Ovary (tissue), 9 donors: Measurements from ENCODE around the gene RAB14. TPM values are rescaled to one million over a fixed set of nuclear protein-coding genes. Genes with fewer than 3 reads are reported as not detected.
A peak's percentile ranks its signal among the peaks of the same experiment; 100 is the strongest.

Experiments
- DNase-seq, 5 donors: peaks; one replicate each; pipeline ENCODE4 v3.0.0-alpha.2; 2019 to 2020
- H3K27ac ChIP-seq, 2 donors: fragments of 200-600 bp; one replicate each; pipeline versions ENCODE4 v1.5.1 to v1.8.0; 2019 to 2022
- H3K27me3 ChIP-seq: fragments of 200-600 bp; one replicate; pipeline ENCODE4 v1.8.0; 2022
- H3K36me3 ChIP-seq: fragments of 200-600 bp; sonication (generic); one replicate; pipeline ENCODE4 v1.5.1; 2019
- H3K4me1 ChIP-seq: one replicate; pipeline ENCODE4 v1.8.1; 2013; ENCODE audit warnings: mild to moderate bottlenecking, moderate library complexity; ENCODE audit not compliant: insufficient read depth
- H3K4me3 ChIP-seq: fragments of 200-600 bp; sonication (generic); one replicate; pipeline ENCODE4 v1.5.1; 2017
- H3K9me3 ChIP-seq, 2 donors: fragments of 200-600 bp in 1 of 2; sonication (generic) in 1 of 2; one replicate each; pipeline versions ENCODE4 v1.5.1 to v1.8.1; 2013 to 2019; ENCODE audit warnings: mild to moderate bottlenecking in 1 of 2, moderate library complexity in 1 of 2
- EP300 ChIP-seq: sonication (generic); formaldehyde crosslinking; IDR thresholded peaks from one replicate; pipeline ENCODE4 v1.6.1; 2017; ENCODE audit warnings: antibody characterized with exemption
- POLR2A ChIP-seq: fragments of 450-650 bp; IDR thresholded peaks from one replicate; pipeline ENCODE4 v1.6.1; 2017; ENCODE audit warnings: antibody characterized with exemption, mild to moderate bottlenecking, moderate library complexity
- WGBS, 3 donors: extraction: QIAGEN DNeasy Blood & Tissue Kit in 1 of 3; methylation state at CpG; one replicate each; pipeline versions ENCODE4 v1.1.5 to v1.1.7; 2013 to 2017; 5-methylcytosine and 5-hydroxymethylcytosine counted together
- intact Hi-C, 4 donors: fragments of 100-400 bp; cut with DNase I; formaldehyde crosslinking; loops; one replicate each; pipeline versions ENCODE4 v1.11.0 to v1.15.1; 2022 to 2023
- polyA plus RNA-seq, 2 donors: library from polyadenylated mRNA; stranded (reverse); fragments of 200-250 nt in 1 of 2; fragments of 350-450 nt in 1 of 2; fragmentation: Illumina TruSeq in 1 of 2; extraction: RNeasy Lipid Tissue Mini Kit (QIAGEN cat#74804) in 1 of 2; gene quantifications; one replicate each; pipeline ENCODE4 v1.2.3, GENCODE V29; 2013 to 2014
- total RNA-seq, 7 donors: library from RNA; depleted of rRNA in 2 of 7; stranded (reverse); fragments of >200 nt in 2 of 7; fragmentation: NEBNext Ultra II Directional in 3 of 7; extraction: Animal tissue kit (Norgen Biotek cat#: 25700) in 3 of 7; gene quantifications; one replicate each; pipeline versions ENCODE4 v1.1.0 to v1.2.4, GENCODE V29; 2016 to 2023
- TF ChIP-seq, protein P1 (sequence below), 3 donors: fragments of 450-650 bp in 2 of 3; fragments of 200-600 bp in 1 of 3; IDR thresholded peaks; one replicate each; pipeline versions ENCODE4 v1.5.1 to v1.8.0; 2016 to 2022; ENCODE audit warnings: antibody characterized with exemption in 3 of 3, mild to moderate bottlenecking in 1 of 3
- donor health status: DM: no; HTN: no; CAD: no; lungs with moderate emphysema.
- donor health status: DM: no; HTN: no; CAD: no.
- donor health status: Bipolar disorder and iron deficiency.
- donor health status: DM: yes; HTN: yes; CAD: no.
- donor health status: DM: no; HTN: no; CAD: no.
- donor health status: DM: yes; HTN: yes; CAD: no.

The RAB14 gene
- total and polyA plus RNA-seq, 9 donors = 22.9 to 96.6 (median 57.1) TPM

- Histone ChIP-seq H3K9me3 (no peaks in the 10 kb centered on the region), H3K4me1 (peaks cover 5% of the 10 kb centered on the region), H3K27me3 (no peaks in the 10 kb centered on the region), H3K4me3 (peak overlapping the region; percentile 97), H3K27ac (no peak overlapping the region), H3K36me3 (no peaks in the 10 kb centered on the region)
- no peak for DNase-seq
- WGBS, 3 donors = 30 to 36% (median 34%) methylated on average over 2 of the region's 2 CpGs
- TF ChIP-seq POLR2A (no peak), EP300 (no peak)
- TF ChIP-seq, protein P1, sequence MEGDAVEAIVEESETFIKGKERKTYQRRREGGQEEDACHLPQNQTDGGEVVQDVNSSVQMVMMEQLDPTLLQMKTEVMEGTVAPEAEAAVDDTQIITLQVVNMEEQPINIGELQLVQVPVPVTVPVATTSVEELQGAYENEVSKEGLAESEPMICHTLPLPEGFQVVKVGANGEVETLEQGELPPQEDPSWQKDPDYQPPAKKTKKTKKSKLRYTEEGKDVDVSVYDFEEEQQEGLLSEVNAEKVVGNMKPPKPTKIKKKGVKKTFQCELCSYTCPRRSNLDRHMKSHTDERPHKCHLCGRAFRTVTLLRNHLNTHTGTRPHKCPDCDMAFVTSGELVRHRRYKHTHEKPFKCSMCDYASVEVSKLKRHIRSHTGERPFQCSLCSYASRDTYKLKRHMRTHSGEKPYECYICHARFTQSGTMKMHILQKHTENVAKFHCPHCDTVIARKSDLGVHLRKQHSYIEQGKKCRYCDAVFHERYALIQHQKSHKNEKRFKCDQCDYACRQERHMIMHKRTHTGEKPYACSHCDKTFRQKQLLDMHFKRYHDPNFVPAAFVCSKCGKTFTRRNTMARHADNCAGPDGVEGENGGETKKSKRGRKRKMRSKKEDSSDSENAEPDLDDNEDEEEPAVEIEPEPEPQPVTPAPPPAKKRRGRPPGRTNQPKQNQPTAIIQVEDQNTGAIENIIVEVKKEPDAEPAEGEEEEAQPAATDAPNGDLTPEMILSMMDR (IDR thresholded peaks at IDR 0.05) = no peak
- intact Hi-C loops = no loop called here
Observed at GRCh38 chr9:121199921-121200320, 1.7 kb downstream of the RAB14 start.

DNA sequence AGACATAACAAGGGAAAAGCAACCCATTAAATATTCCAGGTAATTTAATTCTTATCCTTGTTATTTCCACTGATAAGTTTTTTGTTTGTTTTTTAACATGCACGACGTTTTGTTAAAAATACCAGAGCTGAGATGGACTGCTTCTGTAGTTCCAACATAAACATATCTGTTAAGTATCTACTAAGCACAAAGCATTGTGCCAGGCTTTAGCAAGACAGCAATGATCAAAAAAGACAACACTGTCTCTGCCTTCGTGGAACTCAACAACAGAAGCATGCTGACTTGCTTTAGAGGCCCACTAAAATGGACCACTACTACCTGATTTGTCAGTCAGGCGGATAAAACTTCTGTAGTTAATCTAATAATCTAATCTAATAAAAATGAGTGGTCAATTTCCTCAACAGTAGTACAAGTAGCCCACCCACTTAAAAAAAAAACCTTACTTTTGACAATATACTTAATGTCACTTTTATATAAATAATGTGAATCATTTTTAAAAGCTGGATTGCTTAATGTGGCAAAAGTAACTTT is 3.1 kb downstream of the RAB14 start:
- Histone ChIP-seq H3K9me3 (no peaks in the 10 kb centered on the region), H3K36me3 (no peaks in the 10 kb centered on the region), H3K27me3 (no peaks in the 10 kb centered on the region), H3K4me3 (no peak overlapping the region), H3K27ac (no peak overlapping the region), H3K4me1 (peaks cover 7% of the 10 kb centered on the region)
- TF ChIP-seq EP300 = no peak
- TF ChIP-seq, protein P1 (IDR thresholded peaks at IDR 0.05) = no peak
- no peak for TF ChIP-seq POLR2A
- 28 to 34% (median 29%) methylated on average over 4 of the region's 4 CpGs for WGBS, 3 donors
- intact Hi-C loops = no loop called here
- DNase-seq = no peak

GRCh38 chr9:121197132-121197531 is 4.5 kb downstream of the RAB14 start:
- WGBS, 3 donors = 90 to 94% (median 91%) methylated on average over 1 of the region's 1 CpG
- Histone ChIP-seq H3K4me3 (no peak overlapping the region), H3K9me3 (no peaks in the 10 kb centered on the region), H3K4me1 (peaks cover 7% of the 10 kb centered on the region), H3K27ac (no peak overlapping the region), H3K27me3 (no peaks in the 10 kb centered on the region), H3K36me3 (no peaks in the 10 kb centered on the region)
- TF ChIP-seq POLR2A = no peak
- TF ChIP-seq, protein P1 (IDR thresholded peaks at IDR 0.05) = no peak
- DNase-seq = no peak
- intact Hi-C loops = no loop called here

DNA sequence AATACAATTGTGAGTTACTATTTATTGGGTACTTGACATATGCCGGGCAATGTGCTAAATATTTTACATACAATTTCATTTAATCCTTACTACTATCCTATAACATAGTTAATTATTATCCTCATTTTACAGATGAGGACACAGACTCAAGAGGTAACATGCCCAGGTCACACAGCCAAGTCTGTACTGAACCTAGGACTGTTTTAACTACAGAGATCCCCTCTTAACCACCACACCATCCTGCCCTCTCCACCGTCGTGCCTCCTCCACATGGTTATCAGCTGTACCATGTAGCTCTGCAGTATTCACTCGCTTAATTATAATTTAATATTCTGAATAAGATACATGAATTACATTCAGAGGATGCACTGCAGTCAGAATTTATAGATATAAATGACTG is 5.3 kb downstream of the RAB14 start:
- DNase-seq = no peak
- Histone ChIP-seq H3K36me3 (no peaks in the 10 kb centered on the region), H3K27ac (no peak overlapping the region), H3K27me3 (no peaks in the 10 kb centered on the region), H3K4me1 (peaks cover 7% of the 10 kb centered on the region), H3K4me3 (no peak overlapping the region), H3K9me3 (no peaks in the 10 kb centered on the region)
- WGBS, 3 donors = 57 to 59% (median 58%) methylated on average over 4 of the region's 4 CpGs
- intact Hi-C loops = no loop called here
- no peak for TF ChIP-seq POLR2A
- TF ChIP-seq EP300 = no peak
- TF ChIP-seq, protein P1 (IDR thresholded peaks at IDR 0.05) = no peak
